Smooth muscle cell of bladder (primary cell): ENCODE measurements around the gene ZSWIM1. TPM values are rescaled to one million over a fixed set of nuclear protein-coding genes. Genes with fewer than 3 reads are reported as not detected.

ENCODE experiments used
- total RNA-seq: library from RNA; depleted of rRNA; stranded (reverse); fragments of >200 nt; gene quantifications from 2 replicates; pipeline ENCODE4 v1.2.3, GENCODE V29; 2014

ZSWIM1 gene
- 2.8 and 3.8 TPM in 2 replicates for total RNA-seq

DNA sequence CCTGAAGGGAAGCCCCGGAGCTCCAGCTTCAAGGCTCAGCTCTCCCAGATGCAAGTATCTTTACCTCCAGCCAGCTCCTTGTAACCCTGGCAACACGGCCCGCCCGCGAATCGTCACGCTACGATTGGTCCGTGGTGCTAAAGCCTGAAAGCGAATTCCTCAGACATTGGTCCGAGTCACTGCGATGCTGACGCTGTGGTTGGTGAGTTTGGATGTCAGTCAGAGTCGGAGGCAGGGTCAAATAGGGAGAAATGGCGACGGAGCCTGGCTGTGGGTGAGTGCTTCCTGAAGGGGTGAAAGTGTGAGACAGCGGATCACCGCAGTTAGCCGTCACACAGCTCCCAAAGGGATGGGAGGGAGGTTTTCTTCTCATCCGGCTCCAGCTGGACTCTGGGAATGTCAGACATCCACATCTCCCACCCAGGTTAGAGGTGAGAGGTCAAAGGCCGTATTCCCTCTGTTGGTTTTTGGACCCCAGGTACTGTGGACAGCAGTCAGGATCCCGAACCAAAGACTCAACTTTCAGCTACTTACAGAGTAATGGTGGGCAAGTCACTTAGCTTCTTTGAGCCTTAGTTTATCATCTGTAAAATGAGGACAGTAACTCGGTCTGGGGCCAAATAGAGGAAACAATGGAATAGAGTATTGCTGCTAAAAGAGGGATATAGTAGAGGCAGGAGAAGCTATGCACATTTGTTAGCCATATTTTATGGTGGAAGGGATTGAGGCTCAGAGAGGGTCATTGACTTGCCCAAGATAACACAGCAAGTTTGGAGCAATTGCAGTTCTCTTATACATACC, at the start of gene ZSWIM1:
Gene ZSWIM1, plus strand, starts transcription at position 240 of the 801 bp plus-strand sequence. CDS start 1,366 bp downstream, outside the sequence.

DNA sequence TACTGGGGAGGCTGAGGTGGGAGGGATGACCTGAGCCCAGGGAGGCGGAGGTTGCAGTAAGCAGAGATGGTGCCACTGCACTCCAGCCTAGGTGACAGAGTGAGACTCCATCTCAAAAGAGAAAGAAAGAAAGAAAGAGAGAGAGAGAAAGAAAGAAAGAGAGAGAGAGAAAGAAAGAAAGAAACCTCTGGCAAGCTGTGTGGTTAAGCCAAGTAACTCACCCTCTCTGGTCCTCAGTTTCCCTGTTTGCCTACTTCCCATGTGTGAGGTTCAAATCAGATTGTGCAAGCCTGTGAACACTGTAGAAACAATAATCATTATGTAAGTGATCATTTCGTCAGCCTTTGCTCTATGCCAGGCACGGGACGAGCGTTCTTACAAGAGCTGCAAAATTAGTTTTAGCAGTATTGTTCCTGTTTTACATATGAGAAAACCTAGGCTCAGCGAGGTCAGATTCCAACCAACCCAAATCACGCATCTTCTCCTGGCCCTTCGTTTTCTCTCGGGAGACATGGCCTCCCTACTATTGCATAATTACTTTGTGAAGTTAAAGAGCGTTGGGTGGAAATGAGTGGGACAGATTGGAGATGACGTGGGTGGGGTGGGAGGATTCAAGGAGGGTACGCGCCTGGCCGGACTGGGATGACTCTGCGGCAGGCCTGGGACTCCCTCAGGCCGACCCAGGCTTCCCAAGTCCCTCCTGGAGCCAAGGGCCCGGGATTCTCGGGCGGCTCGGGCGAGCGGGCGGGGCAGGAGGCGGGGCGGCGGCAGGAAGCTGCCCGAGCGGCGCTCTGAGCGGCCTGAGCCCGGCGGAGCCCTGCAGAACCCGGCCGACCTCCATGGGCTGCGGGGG, 47.8 kb upstream of the ZSWIM1 start, which contains the start of gene SNX21:
Gene SNX21, plus strand, starts transcription at position 770 of the 853 bp plus-strand sequence. CDS start 121 bp downstream, outside the sequence.

DNA sequence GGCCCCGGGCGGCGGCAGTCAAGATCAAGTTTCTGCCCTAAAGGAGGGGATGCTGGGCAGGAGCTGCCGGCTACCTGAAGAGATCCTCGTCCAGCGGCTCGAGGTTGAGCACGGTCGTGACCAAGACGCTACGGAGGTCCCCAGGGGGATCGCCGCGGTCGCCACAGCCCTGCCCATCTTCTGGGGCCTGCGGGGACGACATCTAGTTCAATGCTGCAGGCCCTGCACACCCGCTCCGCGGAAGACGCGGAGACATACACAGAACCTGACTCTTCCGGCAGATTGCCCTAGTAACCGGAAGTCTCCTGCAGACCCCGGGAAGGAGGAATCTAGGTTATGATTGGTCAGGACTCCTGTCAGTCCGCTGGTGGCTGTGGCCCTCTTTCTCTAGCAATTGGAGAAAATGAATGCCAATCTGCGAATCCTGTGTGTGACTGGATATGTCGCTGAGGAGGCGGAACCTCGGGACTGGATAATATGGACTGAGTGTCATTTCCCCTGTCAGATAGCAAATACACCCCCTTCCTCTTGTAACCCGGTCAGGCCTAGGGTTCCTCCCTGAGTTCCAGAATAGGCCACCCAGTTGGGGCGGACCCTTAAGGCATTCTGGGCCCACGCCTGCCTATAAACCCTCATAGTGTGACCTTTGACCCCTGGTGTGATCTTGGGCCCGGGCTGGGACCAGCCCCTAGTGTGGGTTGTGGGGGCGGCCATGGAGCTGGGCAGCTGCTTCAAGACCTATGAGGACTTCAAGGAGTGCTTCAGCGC, 23.7 kb upstream of the ZSWIM1 start, which contains the start of the genes ACOT8 and ZSWIM3:
Gene ACOT8, minus strand, starts transcription at position 279 of the 768 bp plus-strand sequence. Its CDS starts 77 bp downstream, at position 202.
Gene ZSWIM3, plus strand, starts transcription at position 501 of the 768 bp plus-strand sequence. Its CDS starts 212 bp downstream, at position 713.

DNA sequence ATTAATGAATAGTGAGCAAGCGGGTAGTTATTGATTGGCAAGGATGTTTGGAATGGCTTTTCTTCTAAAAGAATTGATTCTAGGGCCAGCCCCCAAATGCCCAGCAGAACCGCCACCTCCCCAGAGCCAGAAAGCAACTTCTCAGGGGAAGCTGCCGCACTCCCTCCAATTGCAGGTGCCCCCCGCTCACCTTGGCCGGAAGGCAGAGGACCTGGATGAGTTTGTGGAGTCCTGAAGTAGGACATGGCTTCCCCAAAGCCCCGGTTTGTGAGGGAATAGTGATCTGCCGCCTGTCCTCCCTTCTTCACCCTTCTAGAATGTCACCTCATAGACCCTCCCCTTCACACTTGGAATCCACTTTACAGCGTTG, 6.3 kb downstream of the ZSWIM1 start, which contains the start of gene SPATA25:
Gene SPATA25, minus strand, starts transcription at position 277 of the 370 bp plus-strand sequence. Its CDS starts 32 bp downstream, at position 245.

DNA sequence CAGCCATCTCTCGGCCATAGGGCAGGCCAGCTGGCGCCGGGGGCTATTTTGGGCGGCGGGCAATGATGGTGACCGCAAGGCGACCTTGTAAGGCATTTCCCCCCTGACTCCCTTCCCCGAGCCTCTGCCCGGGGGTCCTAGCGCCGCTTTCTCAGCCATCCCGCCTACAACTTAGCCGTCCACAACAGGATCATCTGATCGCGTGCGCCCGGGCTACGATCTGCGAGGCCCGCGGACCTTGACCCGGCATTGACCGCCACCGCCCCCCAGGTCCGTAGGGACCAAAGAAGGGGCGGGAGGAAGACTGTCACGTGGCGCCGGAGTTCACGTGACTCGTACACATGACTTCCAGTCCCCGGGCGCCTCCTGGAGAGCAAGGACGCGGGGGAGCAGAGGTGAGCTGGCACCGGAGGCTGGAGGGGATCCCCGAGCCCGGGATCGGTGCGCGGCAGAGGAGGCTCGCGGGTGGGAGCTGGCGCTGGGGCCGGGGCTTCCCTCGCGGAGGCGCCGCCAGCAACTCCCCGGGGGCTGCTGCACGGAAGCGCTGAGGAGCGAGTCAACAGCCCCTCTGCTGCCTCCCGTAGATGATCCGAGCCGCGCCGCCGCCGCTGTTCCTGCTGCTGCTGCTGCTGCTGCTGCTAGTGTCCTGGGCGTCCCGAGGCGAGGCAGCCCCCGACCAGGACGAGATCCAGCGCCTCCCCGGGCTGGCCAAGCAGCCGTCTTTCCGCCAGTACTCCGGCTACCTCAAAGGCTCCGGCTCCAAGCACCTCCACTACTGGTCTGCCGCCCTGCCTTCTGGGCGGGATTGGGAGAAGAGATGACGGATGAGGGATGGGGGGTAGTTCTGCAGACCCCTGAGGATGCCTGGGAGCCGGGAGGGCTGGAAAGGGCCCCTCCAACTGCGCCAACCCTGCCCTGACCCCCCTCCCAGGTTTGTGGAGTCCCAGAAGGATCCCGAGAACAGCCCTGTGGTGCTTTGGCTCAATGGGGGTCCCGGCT, 10.3 kb downstream of the ZSWIM1 start, which contains the start of the genes CTSA and NEURL2:
Gene CTSA, plus strand, starts transcription at position 351 of the 999 bp plus-strand sequence. Its CDS starts 234 bp downstream, at position 585.
Gene NEURL2, minus strand, starts transcription at position 224 of the 999 bp plus-strand sequence. Its CDS starts 217 bp downstream, at position 7.

DNA sequence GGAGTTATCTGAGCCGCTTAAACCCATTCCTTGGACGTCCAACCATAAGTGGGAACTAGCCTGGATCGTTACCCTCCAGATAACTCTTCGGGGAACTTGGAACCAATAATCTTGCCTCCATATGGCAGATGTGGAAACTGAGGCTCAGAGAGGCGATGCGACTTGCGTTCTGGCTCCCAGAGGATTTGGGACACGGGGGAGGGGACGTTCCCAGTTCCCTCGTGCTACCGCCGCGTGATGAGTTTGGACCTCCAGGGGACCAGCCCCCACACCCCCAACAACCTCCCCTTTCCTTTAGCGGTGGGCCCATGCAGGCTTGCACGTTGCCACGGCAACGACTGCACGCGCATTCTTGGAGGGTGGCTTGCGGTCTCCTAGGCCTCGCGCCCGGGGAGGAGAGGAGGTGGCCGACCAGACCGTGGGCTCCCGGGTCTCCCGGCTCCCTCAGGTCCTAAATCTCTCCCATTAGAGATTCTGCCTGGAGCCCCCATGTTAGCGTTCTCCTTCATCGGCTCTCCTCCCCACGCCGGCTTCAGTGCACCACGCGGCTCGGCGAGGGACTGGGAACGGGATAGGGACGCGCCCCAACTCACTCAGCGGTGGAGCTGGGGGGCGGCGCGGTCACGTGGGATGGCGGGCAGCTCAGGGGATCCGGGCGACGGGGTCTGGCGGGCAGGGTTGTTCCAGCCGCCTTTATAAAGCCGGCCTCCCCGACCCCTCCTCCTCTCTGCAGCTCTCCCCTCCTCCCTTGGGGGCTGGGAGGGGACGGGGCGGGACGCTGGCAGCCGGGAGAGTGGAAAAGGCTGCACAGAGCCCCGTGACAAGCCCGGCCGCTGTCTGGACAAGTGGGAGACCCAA, 30.7 kb downstream of the ZSWIM1 start, which contains the start of gene PLTP:
Gene PLTP, minus strand, starts transcription at position 670 of the 858 bp plus-strand sequence. CDS start 703 bp downstream, outside the sequence.

Other genes with a start within 250 kb of the ZSWIM1 start
- gene WFDC9, start 249.9 kb upstream of the ZSWIM1 start, total RNA-seq = not detected in 2 replicates
- gene WFDC11, start 211.0 kb upstream of the ZSWIM1 start, total RNA-seq = not detected in 2 replicates
- not detected in 2 replicates for gene WFDC13, start 179.2 kb upstream of the ZSWIM1 start, total RNA-seq
- 0.14 TPM in 1 of 2 replicates, not detected in the other for gene WFDC10B, start 176.2 kb upstream of the ZSWIM1 start, total RNA-seq
- gene SPINT4, start 158.9 kb upstream of the ZSWIM1 start, total RNA-seq = not detected in 2 replicates
- gene WFDC3, start 89.3 kb upstream of the ZSWIM1 start, total RNA-seq = 0.57 and 0.65 TPM in 2 replicates
- 18.5 and 25.2 TPM in 2 replicates for gene DNTTIP1, start 89.3 kb upstream of the ZSWIM1 start, total RNA-seq
- 3.6 and 4.3 TPM in 2 replicates for gene UBE2C, start 68.6 kb upstream of the ZSWIM1 start, total RNA-seq
- gene TNNC2, start 53.9 kb upstream of the ZSWIM1 start, total RNA-seq = 1.00 and 1.1 TPM in 2 replicates
- gene SNX21, start 47.4 kb upstream of the ZSWIM1 start, total RNA-seq = 36.4 and 46.2 TPM in 2 replicates
- 46.2 and 46.5 TPM in 2 replicates for gene ACOT8, start 23.8 kb upstream of the ZSWIM1 start, total RNA-seq
- gene ZSWIM3, start 23.6 kb upstream of the ZSWIM1 start, total RNA-seq = 4.4 and 5.3 TPM in 2 replicates
- 1.3 and 1.9 TPM in 2 replicates for gene SPATA25, start 6.4 kb downstream of the ZSWIM1 start, total RNA-seq
- gene NEURL2, start 10.0 kb downstream of the ZSWIM1 start, total RNA-seq = 4.8 and 5.9 TPM in 2 replicates
- 71.4 and 108 TPM in 2 replicates for gene CTSA, start 10.1 kb downstream of the ZSWIM1 start, total RNA-seq
- 18.3 and 19.0 TPM in 2 replicates for gene PLTP, start 30.9 kb downstream of the ZSWIM1 start, total RNA-seq
- 5.1 and 5.3 TPM in 2 replicates for gene PCIF1, start 53.5 kb downstream of the ZSWIM1 start, total RNA-seq
- gene ZNF335, start 91.0 kb downstream of the ZSWIM1 start, total RNA-seq = 9.5 and 11.7 TPM in 2 replicates
- gene MMP9, start 127.7 kb downstream of the ZSWIM1 start, total RNA-seq = not detected in 2 replicates
- 0.28 and 0.55 TPM in 2 replicates for gene SLC12A5, start 148.0 kb downstream of the ZSWIM1 start, total RNA-seq
- 5.0 and 7.2 TPM in 2 replicates for gene NCOA5, start 208.7 kb downstream of the ZSWIM1 start, total RNA-seq
- 3.6 and 5.6 TPM in 2 replicates for gene CD40, start 237.1 kb downstream of the ZSWIM1 start, total RNA-seq